Dermis blood vessel endothelial cell (primary cell): ENCODE results near the gene SCLT1. TPM values are rescaled to one million over a fixed set of nuclear protein-coding genes. Genes with fewer than 3 reads are reported as not detected.
"Not testable (repeated sequence)": the region's sequence is repeated elsewhere in the genome, so short reads cannot be mapped to it uniquely, and the experiment has no call there.

ENCODE experiments used
- DNase-seq: peaks from one replicate; pipeline ENCODE4 v3.0.0; 2010
- total RNA-seq: library from RNA; depleted of rRNA; stranded (reverse); fragments of >200 nt; gene quantifications from 2 replicates; pipeline ENCODE4 v1.2.3, GENCODE V29; 2014

The SCLT1 gene
- total RNA-seq, 1 donor from 2014 or later: 11.1 TPM

GRCh38 chr4:129069537-129069936 is 23.8 kb downstream of the SCLT1 start:
- not testable (repeated sequence) for DNase-seq

DNA sequence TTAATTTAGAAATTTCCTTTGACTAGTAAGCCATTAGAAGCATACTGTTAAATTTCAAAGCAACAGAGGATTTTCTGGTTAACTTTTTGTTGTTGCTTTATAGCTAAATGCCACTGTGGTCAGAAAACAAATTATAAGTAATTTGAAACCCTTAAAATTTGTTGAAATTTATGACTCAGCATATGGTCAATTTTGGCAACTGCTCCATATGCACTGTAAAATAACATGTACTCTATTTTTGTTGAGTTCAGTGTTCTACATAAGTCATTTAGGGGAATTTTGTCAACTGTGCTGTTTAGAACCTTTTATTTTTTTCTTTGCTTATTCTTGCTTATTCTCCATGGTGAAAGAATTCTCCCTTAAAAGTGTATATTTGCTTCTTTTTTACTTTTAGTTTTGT is 28.6 kb downstream of the SCLT1 start:
- DNase-seq: no peak

- no peak for DNase-seq
Measured at GRCh38 chr4:129063640-129064039, 29.7 kb downstream of the SCLT1 start.

DNA sequence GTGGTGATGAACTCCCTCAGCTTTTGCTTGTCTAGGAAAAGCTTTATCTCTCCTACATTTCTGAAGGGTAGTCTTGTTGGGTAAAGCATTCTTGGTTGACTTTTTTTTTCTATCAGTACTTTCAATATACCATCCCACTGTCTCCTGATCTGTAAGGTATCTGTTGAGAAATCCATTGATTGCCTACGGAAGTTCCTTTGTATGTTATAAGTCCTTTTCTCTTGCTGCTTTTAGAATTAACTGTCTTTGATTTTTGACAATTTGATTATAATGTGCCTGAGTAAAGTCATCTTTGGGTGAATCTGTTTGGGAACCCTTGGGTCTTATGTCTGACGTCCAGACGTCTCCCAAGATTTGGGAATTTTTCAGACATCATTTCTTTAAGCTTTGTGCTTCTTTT is 30.8 kb downstream of the SCLT1 start:
- DNase-seq: no peak

DNA sequence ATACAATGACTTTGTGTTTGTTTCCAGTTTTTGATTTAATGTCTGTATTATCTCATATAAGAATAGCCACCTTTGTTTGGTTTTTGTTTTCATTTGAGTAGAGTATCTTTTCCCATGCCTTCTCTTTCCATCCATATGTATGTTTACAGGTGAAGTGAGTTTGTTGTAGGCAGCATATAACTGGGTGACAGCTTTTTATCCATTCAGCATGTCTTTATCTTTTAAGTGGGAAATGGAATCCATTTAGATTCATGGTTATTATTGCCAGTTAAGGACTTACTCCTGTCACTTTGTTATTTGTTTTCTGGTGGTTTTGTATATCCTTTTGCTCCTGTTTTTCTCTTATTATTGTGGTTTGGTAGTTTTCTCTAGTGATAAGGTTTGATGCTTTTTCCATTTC is 34.3 kb downstream of the SCLT1 start:
- DNase-seq: no peak

GRCh38 chr4:129046055-129046959 is 47.0 kb downstream of the SCLT1 start:
- no peak for DNase-seq

- DNase-seq: peak; percentile 15
Measured at GRCh38 chr4:129043523-129043922, 49.8 kb downstream of the SCLT1 start.

- DNase-seq: no peak
Measured at GRCh38 chr4:129040471-129040870, 52.9 kb downstream of the SCLT1 start.

DNA sequence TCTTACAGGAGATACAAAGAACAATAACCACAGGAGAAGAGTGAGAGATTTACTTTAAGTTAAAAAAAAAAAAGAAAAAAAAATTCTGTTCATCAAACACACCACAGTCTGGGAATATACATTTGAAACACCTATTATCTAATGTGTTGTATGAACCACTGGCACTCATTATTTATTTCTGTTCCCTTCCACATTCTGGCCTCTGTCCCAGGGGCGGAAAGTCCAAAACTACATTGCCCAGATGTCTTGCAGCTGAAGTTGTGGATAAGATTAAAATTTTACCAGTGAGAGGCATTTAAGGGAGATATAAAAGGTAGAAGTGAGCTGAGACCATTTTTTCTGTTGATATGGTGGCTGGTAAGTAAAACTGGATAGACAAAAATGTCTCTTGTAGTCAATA is 56.2 kb downstream of the SCLT1 start:
- DNase-seq: no peak

DNA sequence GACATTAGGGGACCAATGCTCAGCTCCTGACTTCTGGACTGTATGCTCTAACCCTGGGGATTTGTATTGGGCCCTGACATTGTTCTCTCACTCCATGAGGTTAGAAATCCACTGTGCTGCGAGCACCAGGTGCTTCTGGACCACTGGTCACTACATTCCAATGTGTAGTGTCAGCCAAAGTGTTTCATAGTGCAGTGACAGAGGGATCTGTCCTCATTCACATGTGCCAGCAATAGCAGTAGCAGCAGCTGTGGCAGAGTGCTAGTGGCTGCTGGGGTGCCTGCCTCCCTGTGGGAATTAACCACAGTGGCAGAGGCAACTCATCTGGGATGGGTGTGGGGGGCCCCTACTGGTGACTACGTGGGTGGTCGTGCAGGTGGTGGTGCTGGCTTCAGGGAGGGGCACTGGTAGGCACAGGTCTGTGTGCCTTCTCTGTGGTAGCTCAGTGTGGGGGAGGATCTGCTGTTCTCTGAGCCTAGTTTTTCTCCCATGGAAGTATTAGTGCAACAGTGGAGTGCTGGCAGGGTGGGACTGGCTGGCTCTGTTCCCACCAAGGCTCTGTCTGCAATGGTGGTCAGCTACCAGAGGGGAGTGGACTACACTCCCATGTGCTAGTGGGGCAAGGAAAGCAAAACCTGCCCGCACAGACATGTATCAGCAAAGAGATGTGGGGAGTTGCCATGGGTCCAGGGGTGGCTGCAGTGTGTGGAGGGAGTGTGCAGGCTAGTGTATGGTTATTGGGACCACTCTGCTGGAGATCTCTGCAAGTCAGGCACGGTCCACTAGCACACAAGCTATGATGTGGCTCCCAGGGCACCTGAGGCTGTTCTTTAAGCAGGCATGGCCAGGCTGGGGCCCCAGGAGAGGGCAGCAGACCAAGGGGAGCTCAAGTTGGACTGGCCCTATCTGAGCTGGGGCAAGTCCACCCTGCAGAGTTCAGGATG is 78.5 kb downstream of the SCLT1 start:
- no peak for DNase-seq

- no peak for DNase-seq
Measured at GRCh38 chr4:129008096-129008495, 85.2 kb downstream of the SCLT1 start.

DNA sequence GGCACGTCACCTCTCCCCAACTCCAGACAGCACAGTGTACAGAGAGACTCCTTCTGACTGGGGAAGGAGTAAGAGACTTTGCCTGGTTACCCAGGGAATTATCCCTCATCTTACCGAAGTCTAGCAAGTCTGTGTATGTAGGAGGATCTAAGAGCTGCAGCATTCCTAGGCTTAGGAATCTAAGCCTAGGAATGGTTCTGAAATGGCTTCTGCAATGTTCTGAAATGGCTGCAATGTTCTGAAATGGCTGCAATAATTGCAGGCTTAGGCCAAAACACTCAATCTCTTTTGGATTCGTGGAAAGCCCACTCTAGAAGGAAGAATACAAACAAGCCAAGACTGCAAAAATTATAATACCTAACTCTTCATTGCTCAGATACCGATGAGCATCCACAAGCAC is 106.4 kb downstream of the SCLT1 start:
- DNase-seq: no peak

GRCh38 chr4:128986019-128986418 is 107.3 kb downstream of the SCLT1 start:
- no peak for DNase-seq

DNA sequence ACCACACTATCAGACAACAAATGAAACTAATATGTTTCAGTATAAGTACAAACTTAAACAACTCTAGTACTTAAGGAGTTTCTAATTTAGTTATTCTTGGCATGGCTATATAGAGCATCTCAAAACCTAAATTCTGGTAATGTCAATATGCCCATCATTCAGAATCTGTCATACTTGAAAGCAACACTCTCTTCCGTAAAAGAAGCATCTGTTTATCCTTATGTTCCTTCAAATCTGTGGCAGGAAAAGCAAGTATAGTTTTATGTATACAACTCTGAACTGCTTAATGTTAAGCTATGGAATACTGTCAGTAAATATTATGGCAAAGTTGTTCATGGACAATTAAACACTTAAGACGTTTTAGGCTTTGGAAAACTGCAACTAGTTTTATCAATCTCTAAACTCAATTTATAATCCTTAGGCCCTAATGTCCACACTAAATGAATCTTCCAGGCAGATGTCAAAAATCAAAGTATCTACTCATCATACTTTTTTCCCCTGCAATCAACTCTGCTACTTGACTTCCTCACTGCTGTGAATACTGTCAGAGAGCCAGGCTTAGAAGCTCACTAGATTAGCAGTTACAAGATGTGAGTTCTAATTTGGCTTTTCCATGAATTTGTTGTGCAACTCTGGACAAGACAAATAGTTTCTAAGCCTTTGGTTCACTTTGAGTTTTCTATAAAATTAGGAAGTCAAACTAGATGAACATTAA is 109.4 kb downstream of the SCLT1 start:
- DNase-seq: no peak

- no peak for DNase-seq
Measured at GRCh38 chr4:128981377-128981776, 112.0 kb downstream of the SCLT1 start.

- no peak for DNase-seq
Measured at GRCh38 chr4:128980816-128981326, 112.5 kb downstream of the SCLT1 start.

DNA sequence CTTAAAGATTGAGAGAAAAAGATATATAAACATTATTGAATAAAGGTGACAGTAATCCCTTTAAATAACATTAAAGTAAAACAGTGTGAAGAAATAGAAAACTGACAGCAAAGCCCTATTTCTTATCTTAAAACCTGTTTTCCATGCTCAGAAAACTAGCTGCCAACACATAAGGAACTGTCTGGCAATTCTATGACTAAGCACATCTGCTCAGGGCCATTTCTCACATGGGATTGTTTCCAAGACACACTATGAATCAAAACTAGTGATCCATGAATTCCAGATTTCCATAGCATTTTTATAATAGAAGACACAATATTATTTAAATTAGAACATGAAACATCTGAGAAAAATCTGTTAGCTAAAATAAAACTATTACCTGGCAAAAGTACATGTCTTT is 113.4 kb downstream of the SCLT1 start:
- peak; percentile 50 for DNase-seq

DNA sequence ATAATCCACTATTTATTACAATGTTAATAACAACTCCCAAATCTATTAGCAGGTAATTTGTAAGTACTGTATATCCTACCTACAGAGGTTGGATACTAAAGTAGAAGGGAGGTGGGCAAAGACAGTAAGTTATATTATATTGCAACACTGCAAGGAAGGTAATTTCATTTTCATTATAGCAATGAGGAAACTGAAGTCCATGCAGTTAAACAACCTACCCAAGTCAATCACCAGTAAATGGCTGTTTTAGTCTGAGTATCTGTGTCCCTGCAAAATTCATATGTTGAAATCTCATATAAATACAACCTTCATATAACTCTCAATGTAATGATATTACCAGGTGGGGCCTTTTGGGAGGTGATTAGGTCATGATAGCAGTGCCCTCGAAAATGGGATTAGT is 114.4 kb downstream of the SCLT1 start:
- DNase-seq: no peak

DNA sequence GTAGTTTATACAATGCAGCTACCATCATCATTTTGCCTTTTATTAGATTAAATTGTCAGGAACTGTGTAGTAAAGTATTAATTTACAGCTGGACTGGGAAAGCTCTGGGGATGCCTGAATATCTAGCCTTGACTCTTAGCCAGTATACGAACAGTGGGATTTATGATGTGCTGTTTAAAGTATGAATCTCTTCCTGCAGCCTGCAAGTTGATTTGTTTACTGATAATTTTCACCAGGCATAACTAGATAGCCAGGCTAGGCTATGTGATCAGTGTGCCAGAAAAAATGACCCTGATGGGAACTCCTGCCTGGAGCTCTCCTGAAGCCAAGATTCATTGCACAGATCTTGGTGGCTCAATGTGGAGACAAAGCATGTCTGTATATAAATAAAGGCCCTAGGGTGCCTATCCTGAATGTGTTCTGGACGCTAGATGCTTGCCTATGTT is 119.2 kb downstream of the SCLT1 start:
- no peak for DNase-seq

GRCh38 chr4:128973384-128973783 is 120.0 kb downstream of the SCLT1 start:
- no peak for DNase-seq

DNA sequence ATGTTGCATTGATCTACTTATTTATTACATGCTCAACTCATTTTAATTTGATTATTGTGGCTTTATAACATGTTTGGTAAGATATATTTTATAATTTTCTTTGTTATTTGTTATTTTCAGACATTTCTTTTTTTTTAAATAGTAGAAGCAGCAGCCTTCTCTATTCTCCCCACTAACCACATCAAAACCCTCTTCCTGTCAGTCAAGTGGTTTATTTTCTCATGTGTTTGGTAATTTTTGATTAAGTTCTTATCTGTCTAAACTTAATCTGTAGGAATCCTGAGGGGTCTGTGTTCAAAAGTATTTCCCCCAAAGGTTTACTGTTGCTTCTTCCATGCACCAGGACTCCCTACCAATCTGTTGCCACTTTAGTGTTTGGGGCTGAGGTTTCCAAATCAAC is 131.9 kb downstream of the SCLT1 start:
- no peak for DNase-seq

- no peak for DNase-seq
Measured at GRCh38 chr4:128958194-128958593, 135.1 kb downstream of the SCLT1 start.

GRCh38 chr4:128957459-128957858 is 135.9 kb downstream of the SCLT1 start:
- no peak for DNase-seq
